Calu3 (cell line): Measurements from ENCODE around the gene FGFRL1. TPM values are rescaled to one million over a fixed set of nuclear protein-coding genes. Genes with fewer than 3 reads are reported as not detected.

ENCODE experiments used
- BruUV-seq: library from RNA; stranded (reverse); fragments of 400-500 nt; replicated peaks from 2 replicates; lab custom pipeline; 2021; lab: Mats Ljungman, UMichigan
- CTCF ChIA-PET: fragments of 300-600 bp; sonication (Branson Sonifier 250); formaldehyde crosslinking; loops from one replicate; lab custom pipeline; 2022; ENCODE audit warnings: antibody characterized with exemption; lab: Charles Lee
- DNase-seq: peaks from one replicate; pipeline ENCODE4 v3.0.0; 2022
- H3K27ac Mint-ChIP-seq: one replicate; pipeline ENCODE4 v1.8.0; 2022; ENCODE audit warnings: mixed read lengths; ENCODE audit not compliant: unreplicated experiment
- H3K27me3 Mint-ChIP-seq: one replicate; pipeline ENCODE4 v1.8.0; 2022; ENCODE audit warnings: mixed read lengths; ENCODE audit not compliant: unreplicated experiment
- H3K36me3 Mint-ChIP-seq: one replicate; pipeline ENCODE4 v1.8.0; 2022; ENCODE audit warnings: mild to moderate bottlenecking, moderate library complexity, mixed read lengths; ENCODE audit not compliant: insufficient read depth, unreplicated experiment
- H3K4me1 Mint-ChIP-seq: one replicate; pipeline ENCODE4 v1.8.0; 2022; ENCODE audit warnings: mild to moderate bottlenecking, low read depth, mixed read lengths; ENCODE audit not compliant: unreplicated experiment
- H3K4me3 Mint-ChIP-seq: one replicate; pipeline ENCODE4 v1.8.0; 2022; ENCODE audit warnings: mild to moderate bottlenecking, low read depth, moderate library complexity, mixed read lengths; ENCODE audit not compliant: unreplicated experiment
- H3K9me3 Mint-ChIP-seq: one replicate; pipeline ENCODE4 v1.8.0; 2022; ENCODE audit warnings: low read depth, mixed read lengths; ENCODE audit not compliant: unreplicated experiment
- intact Hi-C: fragments of 100-400 bp; cut with micrococcal nuclease; formaldehyde crosslinking; loops from one replicate; pipeline ENCODE4 v1.10.0; 2022; ENCODE audit not compliant: unreplicated experiment
- total RNA-seq: library from RNA; stranded (reverse); gene quantifications from 2 replicates; pipeline ENCODE4 v1.2.3, GENCODE V29; 2022
- TF ChIP-seq, protein P1 (sequence below): fragments of 200-600 bp; IDR thresholded peaks from one replicate; pipeline ENCODE4 v1.8.0; 2022; ENCODE audit warnings: antibody characterized with exemption; ENCODE audit not compliant: unreplicated experiment

Gene FGFRL1
- total RNA-seq, 1 experiment from 2014 or later: 43.2 TPM

DNA sequence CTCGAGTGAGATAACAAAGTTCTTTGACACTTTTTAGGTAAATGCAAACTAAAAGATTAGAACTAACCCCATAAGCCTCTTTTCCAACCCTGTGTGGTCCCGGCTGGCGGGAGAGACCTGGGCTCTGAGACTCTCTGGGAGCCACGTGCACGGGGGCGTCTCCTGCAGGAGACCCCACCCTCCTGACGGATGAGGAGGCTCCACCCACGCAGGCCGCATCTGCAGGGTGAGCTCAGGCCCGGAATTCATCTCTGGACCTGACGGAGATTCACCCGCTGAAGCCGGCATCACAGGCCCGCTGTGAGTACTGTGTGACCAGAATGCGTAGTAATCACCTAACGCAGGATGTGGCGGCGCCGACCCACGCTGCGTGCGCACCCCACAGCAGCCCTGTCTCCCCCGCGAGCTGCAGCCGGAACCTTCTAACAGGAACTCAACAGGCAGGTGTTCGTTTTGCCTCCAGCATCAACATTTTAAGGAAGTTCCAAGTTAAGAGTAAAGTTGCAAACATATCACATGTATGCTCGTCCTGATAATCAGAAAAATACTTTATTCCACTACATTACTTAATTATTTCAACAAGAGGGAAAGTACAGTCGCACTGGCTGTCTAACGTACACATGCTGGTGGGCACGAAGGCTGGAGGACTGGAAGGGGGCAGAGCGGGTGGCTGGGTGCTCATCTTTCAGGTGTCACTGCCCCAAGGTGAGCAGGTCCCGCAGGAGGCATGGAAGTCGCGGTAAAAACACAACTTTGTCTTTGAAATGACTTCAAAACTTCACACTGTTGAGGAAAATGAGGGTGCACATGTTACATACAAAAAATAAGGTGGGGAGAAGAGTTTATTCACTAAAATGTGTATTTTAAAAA lies 44.5 kb downstream of the FGFRL1 start:
- H3K36me3 Mint-ChIP-seq: peaks cover 3% of the 10 kb centered on the region
- intact Hi-C loops: no loop called here

DNA sequence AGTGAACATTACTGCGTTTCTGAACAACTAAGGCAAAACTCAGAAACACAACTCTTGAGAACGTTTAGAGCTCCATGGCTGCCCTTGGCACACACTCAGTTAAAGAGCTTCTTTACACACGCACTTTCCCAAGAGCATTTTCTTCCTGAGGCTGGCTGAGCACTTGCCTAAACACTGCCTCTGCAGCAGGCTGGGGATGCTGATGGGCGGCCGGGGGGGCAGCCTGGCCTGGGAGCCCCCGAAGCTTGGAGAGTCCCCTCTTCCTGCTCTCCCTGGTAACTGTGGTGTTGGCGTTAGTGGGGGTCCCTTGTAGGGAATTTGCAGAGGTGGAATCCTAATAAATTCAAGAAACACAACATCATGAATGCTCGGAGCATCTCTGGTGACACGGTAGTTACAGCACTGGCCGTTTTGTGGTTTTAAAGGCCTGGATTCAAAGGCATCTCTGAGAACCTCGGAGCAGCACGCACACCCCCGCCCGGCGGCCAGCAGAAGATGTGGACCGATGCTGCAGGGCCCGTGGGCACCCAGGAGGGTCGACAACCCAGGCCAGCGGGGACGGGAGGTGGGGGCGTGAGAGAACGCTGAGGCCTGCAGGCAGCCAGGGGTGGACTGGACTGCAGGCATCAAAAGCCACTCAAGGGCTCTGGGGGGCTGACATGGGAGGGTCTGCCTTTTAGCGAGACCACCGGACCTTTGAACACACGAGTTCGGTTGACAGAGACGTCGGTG lies 45.4 kb downstream of the FGFRL1 start:
- no peak overlapping the region for H3K4me3 Mint-ChIP-seq
- DNase-seq: no peak
- intact Hi-C loops: no loop called here
- H3K4me1 Mint-ChIP-seq: no peaks in the 10 kb centered on the region
- peaks cover 23% of the 10 kb centered on the region for H3K27me3 Mint-ChIP-seq
- H3K27ac Mint-ChIP-seq: no peak overlapping the region
- CTCF ChIA-PET: no interaction called here
- TF ChIP-seq, protein P1, sequence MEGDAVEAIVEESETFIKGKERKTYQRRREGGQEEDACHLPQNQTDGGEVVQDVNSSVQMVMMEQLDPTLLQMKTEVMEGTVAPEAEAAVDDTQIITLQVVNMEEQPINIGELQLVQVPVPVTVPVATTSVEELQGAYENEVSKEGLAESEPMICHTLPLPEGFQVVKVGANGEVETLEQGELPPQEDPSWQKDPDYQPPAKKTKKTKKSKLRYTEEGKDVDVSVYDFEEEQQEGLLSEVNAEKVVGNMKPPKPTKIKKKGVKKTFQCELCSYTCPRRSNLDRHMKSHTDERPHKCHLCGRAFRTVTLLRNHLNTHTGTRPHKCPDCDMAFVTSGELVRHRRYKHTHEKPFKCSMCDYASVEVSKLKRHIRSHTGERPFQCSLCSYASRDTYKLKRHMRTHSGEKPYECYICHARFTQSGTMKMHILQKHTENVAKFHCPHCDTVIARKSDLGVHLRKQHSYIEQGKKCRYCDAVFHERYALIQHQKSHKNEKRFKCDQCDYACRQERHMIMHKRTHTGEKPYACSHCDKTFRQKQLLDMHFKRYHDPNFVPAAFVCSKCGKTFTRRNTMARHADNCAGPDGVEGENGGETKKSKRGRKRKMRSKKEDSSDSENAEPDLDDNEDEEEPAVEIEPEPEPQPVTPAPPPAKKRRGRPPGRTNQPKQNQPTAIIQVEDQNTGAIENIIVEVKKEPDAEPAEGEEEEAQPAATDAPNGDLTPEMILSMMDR: no peak
- BruUV-seq: no TSS peak
- H3K9me3 Mint-ChIP-seq: no peaks in the 10 kb centered on the region
- H3K36me3 Mint-ChIP-seq: peaks cover 2% of the 10 kb centered on the region

More for the DNA sequence above, 44.5 kb downstream of the FGFRL1 start:
- DNase-seq: no peak
- BruUV-seq: no TSS peak
- H3K9me3 Mint-ChIP-seq: no peaks in the 10 kb centered on the region
- TF ChIP-seq, protein P1: no peak
- H3K27me3 Mint-ChIP-seq: peaks cover 22% of the 10 kb centered on the region
- CTCF ChIA-PET: no interaction called here
- H3K27ac Mint-ChIP-seq: no peak overlapping the region
- H3K4me3 Mint-ChIP-seq: no peak overlapping the region
- H3K4me1 Mint-ChIP-seq: no peaks in the 10 kb centered on the region

DNA sequence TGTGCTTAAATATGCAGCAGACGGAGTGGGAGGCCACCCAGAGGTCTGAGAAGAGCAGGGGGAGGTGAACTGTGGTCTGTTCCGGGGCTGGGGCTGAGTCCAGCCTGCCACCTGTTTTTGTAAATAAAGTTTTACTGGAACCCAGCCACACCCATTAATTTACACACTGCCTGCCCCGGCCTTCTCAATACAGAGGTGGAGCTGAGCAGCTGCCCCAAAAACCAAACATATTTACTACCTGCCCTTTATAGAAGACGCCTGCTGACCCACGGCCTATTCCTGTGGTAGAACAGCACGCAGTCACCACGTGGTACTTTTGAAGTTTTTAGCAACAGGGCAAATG lies 45.9 kb downstream of the FGFRL1 start:
- intact Hi-C loops: no loop called here
- TF ChIP-seq, protein P1: no peak
- no peaks in the 10 kb centered on the region for H3K4me1 Mint-ChIP-seq
- no peak for DNase-seq
- BruUV-seq: no TSS peak
- no peaks in the 10 kb centered on the region for H3K9me3 Mint-ChIP-seq
- no peak overlapping the region for H3K27ac Mint-ChIP-seq
- H3K4me3 Mint-ChIP-seq: no peak overlapping the region
- H3K36me3 Mint-ChIP-seq: no peaks in the 10 kb centered on the region
- peaks cover 23% of the 10 kb centered on the region for H3K27me3 Mint-ChIP-seq
- CTCF ChIA-PET: no interaction called here

DNA sequence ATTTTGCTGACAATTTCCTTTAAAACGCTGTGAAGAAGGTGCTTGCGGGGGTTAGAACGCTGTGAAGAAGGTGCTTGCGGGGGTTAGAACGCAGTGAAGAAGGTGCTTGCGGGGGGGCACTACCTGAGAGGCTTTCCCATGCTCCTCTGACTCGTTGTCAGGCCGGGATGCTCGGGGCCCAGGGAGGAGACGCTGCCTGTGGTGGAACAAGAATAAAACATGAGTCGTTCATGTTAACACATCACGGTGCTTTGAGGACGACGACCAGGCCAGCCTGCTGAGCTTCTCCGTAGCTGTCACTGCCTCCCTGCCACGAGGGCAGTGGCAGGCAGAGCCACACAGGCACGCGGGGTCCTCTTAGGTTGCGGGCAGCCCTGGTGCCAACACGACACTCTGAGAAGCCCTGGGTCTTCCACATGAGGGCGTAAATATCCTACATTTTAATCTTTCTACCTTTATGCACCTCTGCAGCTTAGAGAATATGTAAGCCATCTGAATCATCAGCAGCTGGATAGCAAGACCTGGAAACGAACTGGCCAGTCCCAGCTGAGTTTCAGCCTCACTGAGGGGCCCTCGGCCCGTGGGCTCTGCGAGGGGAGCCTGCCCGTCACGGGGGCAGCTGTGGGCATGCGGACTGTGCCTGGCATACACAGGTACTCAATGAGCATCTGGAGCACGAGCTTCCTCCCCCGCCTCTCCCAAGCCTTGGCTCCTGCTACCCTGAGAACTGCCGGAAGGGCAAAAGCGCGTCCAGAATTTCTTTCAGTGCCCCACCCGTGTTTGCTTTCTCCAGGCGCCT lies 47.0 kb downstream of the FGFRL1 start:
- no peaks in the 10 kb centered on the region for H3K36me3 Mint-ChIP-seq
- no peak overlapping the region for H3K4me3 Mint-ChIP-seq
- no peaks in the 10 kb centered on the region for H3K9me3 Mint-ChIP-seq
- no peaks in the 10 kb centered on the region for H3K4me1 Mint-ChIP-seq
- TF ChIP-seq, protein P1: no peak
- no TSS peak for BruUV-seq
- H3K27me3 Mint-ChIP-seq: peaks cover 23% of the 10 kb centered on the region
- no peak for DNase-seq
- CTCF ChIA-PET: interaction anchor here (0.6 to 1.3 kb wide), 3 partner anchors 15 to 109 kb away, joined by 3 read pairs; no protein-coding TSS in a partner anchor
- H3K27ac Mint-ChIP-seq: no peak overlapping the region
- intact Hi-C loops: no loop called here
